Measurements from ENCODE around the gene RAB23.

Gene RAB23

DNA sequence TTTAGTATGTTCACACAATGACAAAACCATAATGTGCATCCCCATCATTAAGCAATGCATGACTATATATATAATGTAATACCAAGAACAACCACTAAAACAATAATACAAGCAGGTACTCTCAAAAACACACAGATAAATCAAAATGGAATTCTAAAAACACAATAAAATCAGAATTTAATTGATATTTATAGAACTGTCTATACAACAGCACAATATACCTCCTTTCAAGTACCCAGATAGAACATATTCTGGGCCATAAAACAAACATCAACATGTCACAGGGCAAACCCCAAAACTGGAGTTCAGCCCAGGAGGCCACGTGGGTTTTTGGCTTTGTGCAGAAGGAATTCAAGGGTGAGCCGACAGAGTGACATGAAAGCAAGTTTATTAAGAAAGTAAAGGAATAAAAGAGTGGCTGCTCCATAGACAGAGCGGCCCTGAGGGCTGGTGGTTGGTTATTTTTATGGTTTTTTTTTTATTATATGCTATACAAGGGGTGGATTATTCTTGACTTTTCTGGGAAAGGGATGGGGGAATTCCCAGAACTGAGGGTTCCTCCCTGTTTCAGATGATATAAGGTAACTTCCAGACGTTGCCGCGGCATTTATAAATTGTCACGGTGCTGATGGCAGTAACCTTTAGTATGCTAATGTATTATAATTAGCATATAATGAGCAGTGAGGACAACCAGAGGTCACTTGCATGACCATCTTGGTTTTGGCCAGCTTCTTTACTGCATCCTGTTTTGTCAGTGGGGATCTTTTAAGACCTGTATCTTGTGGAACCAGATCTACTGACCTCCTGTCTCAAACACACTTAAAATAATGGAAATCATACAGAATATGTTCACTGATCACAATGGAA is 5.6 kb downstream of the RAB23 start:
- no peak overlapping the region for H3K4me3 ChIP-seq (ENCODE audit: insufficient read length, low read depth)
- no peaks in the 10 kb centered on the region for H3K27me3 ChIP-seq (ENCODE audit: insufficient read depth, insufficient read length)
- no peak overlapping the region for H3K9ac ChIP-seq (ENCODE audit: insufficient read length, low read depth)
- no peak for DNase-seq (ENCODE audit: low read depth, low spot score)
- peaks cover 8% of the 10 kb centered on the region; the same call in 1 of the 2 replicates for H3K9me3 ChIP-seq (ENCODE audit: insufficient read depth, low read length)
- H3K4me1 ChIP-seq (ENCODE audit: insufficient read depth, insufficient read length), result no peaks in the 10 kb centered on the region
- no peaks in the 10 kb centered on the region for H3K36me3 ChIP-seq (ENCODE audit: insufficient read depth, insufficient read length, low read length)
- no peak for TF ChIP-seq SUZ12 (IDR thresholded peaks at IDR 0.05; ENCODE audit: extremely low read depth, insufficient read depth, insufficient read length)
- TF ChIP-seq YY1 (IDR thresholded peaks at IDR 0.05; ENCODE audit: insufficient read depth, insufficient read length), result no peak
- TF ChIP-seq ZNF274 (IDR thresholded peaks at IDR 0.05; ENCODE audit: low read depth, low read length), result no peak

DNA sequence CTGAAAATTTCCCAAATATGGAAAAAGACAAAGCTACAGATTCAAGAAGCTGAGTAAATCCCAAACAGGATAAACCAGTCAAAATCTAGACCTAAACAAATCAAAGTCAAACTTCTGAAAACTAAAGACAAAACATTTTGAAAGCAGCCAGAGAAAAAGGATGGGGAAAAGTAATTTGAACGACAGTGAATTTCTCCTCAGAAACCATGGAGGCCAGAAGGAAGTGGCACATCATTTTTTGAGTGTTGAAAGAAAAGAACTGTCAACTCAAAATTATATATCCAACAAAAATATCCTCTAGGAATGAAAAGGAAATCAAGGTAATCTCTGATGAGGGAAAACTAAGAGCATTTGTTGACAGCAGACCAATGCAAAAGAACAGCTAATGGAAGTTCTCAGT is 6.8 kb downstream of the RAB23 start:
- Histone ChIP-seq H3K4me3 (ENCODE audit: insufficient read length, low read depth) (no peak overlapping the region), H3K27me3 (ENCODE audit: insufficient read depth, insufficient read length) (no peaks in the 10 kb centered on the region), H3K4me1 (ENCODE audit: insufficient read depth, insufficient read length) (no peaks in the 10 kb centered on the region), H3K9ac (ENCODE audit: insufficient read length, low read depth) (no peak overlapping the region), H3K36me3 (ENCODE audit: insufficient read depth, insufficient read length, low read length) (no peaks in the 10 kb centered on the region), H3K9me3 (ENCODE audit: insufficient read depth, low read length) (peaks cover 8% of the 10 kb centered on the region; the same call in 1 of the 2 replicates)
- DNase-seq (ENCODE audit: low read depth, low spot score), result no peak
- no peak for TF ChIP-seq YY1 (IDR thresholded peaks at IDR 0.05; ENCODE audit: insufficient read depth, insufficient read length)
- TF ChIP-seq ZNF274 (IDR thresholded peaks at IDR 0.05; ENCODE audit: low read depth, low read length), result no peak
- no peak for TF ChIP-seq SUZ12 (IDR thresholded peaks at IDR 0.05; ENCODE audit: extremely low read depth, insufficient read depth, insufficient read length)

DNA sequence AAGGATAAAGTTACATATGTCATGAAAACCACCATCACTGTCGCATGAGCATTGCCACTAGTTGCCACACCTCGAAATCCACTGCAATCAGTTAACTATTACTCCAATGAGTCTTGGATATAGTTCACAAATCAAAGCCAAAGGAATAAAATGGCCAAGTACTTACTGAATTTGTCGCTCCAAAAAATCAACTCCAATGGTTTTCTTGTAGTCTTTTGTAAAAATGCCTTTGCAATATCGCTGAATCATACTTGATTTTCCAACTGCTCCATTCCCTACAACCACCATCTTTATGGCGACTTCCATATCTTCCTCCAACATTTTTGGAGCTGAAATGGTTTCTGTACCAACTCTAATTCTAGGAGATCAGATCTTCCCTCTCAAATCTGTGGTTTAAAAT is 12.0 kb downstream of the RAB23 start:
- H3K4me3 ChIP-seq (ENCODE audit: insufficient read length, low read depth), result no peak overlapping the region
- DNase-seq (ENCODE audit: low read depth, low spot score), result no peak
- H3K27me3 ChIP-seq (ENCODE audit: insufficient read depth, insufficient read length), result no peaks in the 10 kb centered on the region
- 0 out of 2 replicates have a peak, but pooled peaks cover under 1% of the 10 kb centered on the region for H3K9me3 ChIP-seq (ENCODE audit: insufficient read depth, low read length)
- TF ChIP-seq SUZ12 (IDR thresholded peaks at IDR 0.05; ENCODE audit: extremely low read depth, insufficient read depth, insufficient read length), result no peak
- no peak for TF ChIP-seq ZNF274 (IDR thresholded peaks at IDR 0.05; ENCODE audit: low read depth, low read length)
- no peak for TF ChIP-seq YY1 (IDR thresholded peaks at IDR 0.05; ENCODE audit: insufficient read depth, insufficient read length)
- no peaks in the 10 kb centered on the region for H3K4me1 ChIP-seq (ENCODE audit: insufficient read depth, insufficient read length)
- H3K9ac ChIP-seq (ENCODE audit: insufficient read length, low read depth), result no peak overlapping the region
- peaks cover 5% of the 10 kb centered on the region for H3K36me3 ChIP-seq (ENCODE audit: insufficient read depth, insufficient read length, low read length)

DNA sequence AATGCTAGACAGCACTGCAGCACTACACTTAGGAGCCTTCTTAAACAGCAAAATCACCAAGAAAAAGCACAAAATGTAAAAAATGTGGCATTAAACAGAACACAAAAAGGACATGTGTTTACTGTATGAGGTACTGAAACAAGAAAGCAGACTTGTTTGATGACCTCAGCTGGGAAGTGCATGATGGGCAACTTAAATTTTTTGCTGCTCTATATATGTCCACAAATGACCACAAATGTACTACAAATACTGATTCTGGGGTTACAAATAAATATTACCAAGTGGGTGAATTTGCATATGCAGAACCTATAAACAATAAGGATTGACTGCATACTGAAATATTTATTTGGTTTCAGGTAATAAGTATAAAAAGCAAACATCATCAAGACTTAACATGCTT is 13.1 kb downstream of the RAB23 start:
- Histone ChIP-seq H3K9me3 (ENCODE audit: insufficient read depth, low read length) (no peaks in the 10 kb centered on the region), H3K4me3 (ENCODE audit: insufficient read length, low read depth) (no peak overlapping the region), H3K9ac (ENCODE audit: insufficient read length, low read depth) (no peak overlapping the region), H3K27me3 (ENCODE audit: insufficient read depth, insufficient read length) (no peaks in the 10 kb centered on the region), H3K4me1 (ENCODE audit: insufficient read depth, insufficient read length) (no peaks in the 10 kb centered on the region), H3K36me3 (ENCODE audit: insufficient read depth, insufficient read length, low read length) (peaks cover 7% of the 10 kb centered on the region)
- DNase-seq (ENCODE audit: low read depth, low spot score), result no peak
- TF ChIP-seq ZNF274 (IDR thresholded peaks at IDR 0.05; ENCODE audit: low read depth, low read length) (no peak), YY1 (IDR thresholded peaks at IDR 0.05; ENCODE audit: insufficient read depth, insufficient read length) (no peak), SUZ12 (IDR thresholded peaks at IDR 0.05; ENCODE audit: extremely low read depth, insufficient read depth, insufficient read length) (no peak)

DNA sequence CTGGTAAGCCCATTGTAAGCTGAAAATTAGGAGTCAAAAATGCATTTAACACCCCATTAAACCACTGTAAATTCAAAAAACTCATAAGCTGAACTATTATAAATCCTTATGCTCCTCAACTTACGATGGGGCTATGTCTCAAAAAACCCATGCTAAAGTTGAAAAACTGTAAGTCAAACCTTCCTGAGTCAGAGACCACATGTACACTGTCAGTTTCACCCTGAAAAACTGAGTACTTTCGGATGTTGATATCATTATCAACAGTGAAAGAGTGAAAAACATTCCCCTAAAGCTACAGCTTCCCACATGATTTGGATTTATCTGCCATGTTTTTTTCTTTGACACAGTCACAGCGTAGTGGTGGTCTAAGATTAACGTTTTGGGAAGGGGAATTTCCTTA is 14.2 kb downstream of the RAB23 start:
- Histone ChIP-seq H3K27me3 (ENCODE audit: insufficient read depth, insufficient read length) (no peaks in the 10 kb centered on the region), H3K36me3 (ENCODE audit: insufficient read depth, insufficient read length, low read length) (peaks cover 11% of the 10 kb centered on the region), H3K9ac (ENCODE audit: insufficient read length, low read depth) (no peak overlapping the region), H3K4me3 (ENCODE audit: insufficient read length, low read depth) (no peak overlapping the region), H3K4me1 (ENCODE audit: insufficient read depth, insufficient read length) (no peaks in the 10 kb centered on the region), H3K9me3 (ENCODE audit: insufficient read depth, low read length) (no peaks in the 10 kb centered on the region)
- no peak for DNase-seq (ENCODE audit: low read depth, low spot score)
- TF ChIP-seq SUZ12 (IDR thresholded peaks at IDR 0.05; ENCODE audit: extremely low read depth, insufficient read depth, insufficient read length) (no peak), YY1 (IDR thresholded peaks at IDR 0.05; ENCODE audit: insufficient read depth, insufficient read length) (no peak), ZNF274 (IDR thresholded peaks at IDR 0.05; ENCODE audit: low read depth, low read length) (no peak)

DNA sequence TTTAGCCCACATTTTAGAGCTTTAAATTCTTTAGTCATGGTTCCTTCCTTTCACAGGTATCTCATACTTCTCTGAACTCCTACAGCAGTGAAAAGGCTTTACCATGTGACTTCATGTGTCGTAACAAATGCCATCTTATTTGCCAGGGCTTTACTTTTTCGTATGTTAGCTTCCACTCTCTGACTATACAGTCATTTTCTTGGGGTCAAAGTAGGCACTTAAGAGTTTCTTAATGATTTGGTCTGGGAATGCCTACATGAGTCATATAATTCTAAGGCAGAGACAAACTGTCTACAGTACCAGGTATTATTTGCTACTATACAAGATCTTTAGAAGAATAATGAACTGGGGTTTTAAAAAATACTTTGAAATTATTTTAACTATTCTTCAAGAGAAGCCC is 15.0 kb downstream of the RAB23 start:
- no peak for DNase-seq (ENCODE audit: low read depth, low spot score)

DNA sequence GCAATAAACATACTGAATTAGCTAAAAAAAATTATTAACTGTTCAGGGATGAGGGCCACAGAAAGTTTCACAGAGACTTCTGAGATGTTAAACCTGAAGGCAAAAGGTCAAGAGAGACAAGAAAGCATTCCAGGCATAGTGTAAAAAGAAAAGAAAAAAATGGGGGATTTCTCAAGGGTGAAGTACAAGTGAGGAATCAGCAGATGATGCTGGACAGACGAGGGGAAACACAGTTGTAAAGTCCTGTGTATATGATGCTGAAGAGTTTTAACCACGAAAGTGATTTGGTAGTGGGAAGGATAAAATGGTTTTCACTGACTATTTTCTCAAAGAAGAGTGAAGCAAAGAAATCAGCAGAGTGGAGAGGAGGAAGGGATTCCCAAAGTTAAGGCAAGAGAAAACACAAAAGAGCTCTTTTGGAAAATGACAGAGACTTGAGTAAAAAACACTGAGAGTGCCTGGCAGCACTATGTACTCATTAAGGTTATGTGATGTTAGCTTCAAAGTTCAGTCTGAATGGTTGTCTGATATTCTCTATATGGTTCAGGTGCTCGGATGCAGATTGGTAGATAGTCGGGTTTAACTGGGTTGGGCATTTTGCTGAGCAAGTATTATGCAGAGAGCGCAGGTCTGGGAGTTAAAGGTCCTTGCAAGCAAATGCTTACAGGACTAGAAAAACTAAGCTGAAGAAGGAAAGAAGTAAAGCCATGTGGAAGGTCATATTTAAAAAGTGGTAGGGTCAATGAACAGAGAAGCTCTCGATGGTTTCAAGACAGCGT is 16.4 kb downstream of the RAB23 start:
- TF ChIP-seq YY1 (IDR thresholded peaks at IDR 0.05; ENCODE audit: insufficient read depth, insufficient read length), result no peak
- no peak for TF ChIP-seq SUZ12 (IDR thresholded peaks at IDR 0.05; ENCODE audit: extremely low read depth, insufficient read depth, insufficient read length)
- TF ChIP-seq ZNF274 (IDR thresholded peaks at IDR 0.05; ENCODE audit: low read depth, low read length), result no peak
- H3K4me3 ChIP-seq (ENCODE audit: insufficient read length, low read depth), result no peak overlapping the region
- H3K36me3 ChIP-seq (ENCODE audit: insufficient read depth, insufficient read length, low read length), result peaks cover 11% of the 10 kb centered on the region
- no peaks in the 10 kb centered on the region for H3K9me3 ChIP-seq (ENCODE audit: insufficient read depth, low read length)
- no peak overlapping the region for H3K9ac ChIP-seq (ENCODE audit: insufficient read length, low read depth)
- H3K27me3 ChIP-seq (ENCODE audit: insufficient read depth, insufficient read length), result no peaks in the 10 kb centered on the region
- no peaks in the 10 kb centered on the region for H3K4me1 ChIP-seq (ENCODE audit: insufficient read depth, insufficient read length)
- DNase-seq (ENCODE audit: low read depth, low spot score), result no peak

More for the DNA sequence above, 15.0 kb downstream of the RAB23 start:
- Histone ChIP-seq H3K9ac (ENCODE audit: insufficient read length, low read depth) (no peak overlapping the region), H3K4me3 (ENCODE audit: insufficient read length, low read depth) (no peak overlapping the region), H3K9me3 (ENCODE audit: insufficient read depth, low read length) (no peaks in the 10 kb centered on the region), H3K27me3 (ENCODE audit: insufficient read depth, insufficient read length) (no peaks in the 10 kb centered on the region), H3K4me1 (ENCODE audit: insufficient read depth, insufficient read length) (no peaks in the 10 kb centered on the region), H3K36me3 (ENCODE audit: insufficient read depth, insufficient read length, low read length) (peaks cover 11% of the 10 kb centered on the region)
- TF ChIP-seq YY1 (IDR thresholded peaks at IDR 0.05; ENCODE audit: insufficient read depth, insufficient read length) (no peak), SUZ12 (IDR thresholded peaks at IDR 0.05; ENCODE audit: extremely low read depth, insufficient read depth, insufficient read length) (no peak), ZNF274 (IDR thresholded peaks at IDR 0.05; ENCODE audit: low read depth, low read length) (no peak)
